Activated effector memory CD4-positive, alpha-beta T cell treated with anti-CD3 and anti-CD28 coated beads, Interleukin-2, amount 50 U/mL, for 16 hours (primary cell): ENCODE data around the gene PAOX.
A peak's percentile ranks its signal among the peaks of the same experiment; 100 is the strongest.

Source experiments
- DNase-seq: peaks from one replicate; pipeline ENCODE4 v3.0.0-alpha.2; 2020

The PAOX gene

DNA sequence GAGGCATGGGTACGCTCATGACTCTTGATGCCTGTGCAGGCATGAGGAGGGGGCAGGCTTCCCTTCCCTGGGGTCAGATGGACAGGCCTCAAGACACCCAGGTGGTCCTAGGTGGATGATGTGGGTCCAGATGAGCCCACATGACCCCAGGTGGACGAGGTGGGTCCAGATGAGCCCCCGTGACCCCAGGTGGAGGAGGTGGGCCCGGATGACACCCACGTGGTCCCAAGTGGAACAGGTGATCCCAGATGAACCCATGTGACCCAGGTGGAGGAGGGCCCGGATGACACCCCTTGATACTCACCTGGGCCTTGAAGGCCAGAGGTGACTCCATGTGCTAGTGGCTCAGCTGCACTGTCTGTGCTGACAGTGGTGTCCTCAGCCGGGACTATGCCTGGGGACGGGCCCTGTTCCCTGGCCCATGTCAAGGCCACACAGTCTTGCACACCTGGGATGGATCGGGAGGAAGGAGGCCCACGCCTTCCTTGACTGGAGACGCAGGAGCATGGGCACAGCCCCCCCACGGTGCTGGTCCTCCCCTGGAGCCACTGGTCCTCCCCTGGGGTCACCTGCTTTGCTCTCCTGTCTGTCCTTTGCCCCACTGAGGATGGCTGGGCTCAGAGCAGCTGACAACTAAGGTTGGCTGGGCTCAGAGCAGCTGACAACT lies 28.6 kb upstream of the PAOX start:
- DNase-seq, result no peak

DNA sequence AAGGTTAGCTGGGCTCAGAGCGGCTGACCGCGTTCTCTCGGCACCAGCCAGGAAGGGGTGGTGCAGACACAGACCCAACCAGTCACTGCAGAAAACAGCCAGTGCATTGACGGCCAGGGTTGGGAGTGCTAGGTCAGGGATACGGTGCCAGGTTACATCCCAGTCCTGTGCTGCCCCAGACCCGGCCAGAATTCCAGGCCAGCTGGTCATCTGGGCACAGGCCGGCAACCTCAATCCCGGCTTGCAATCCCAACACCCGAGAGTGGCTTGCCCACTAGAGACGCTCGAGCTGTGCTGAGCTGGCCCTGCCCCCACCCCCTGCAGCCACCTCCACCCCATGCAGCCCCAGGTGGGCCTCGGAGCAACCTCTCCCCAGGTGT lies 28.1 kb upstream of the PAOX start:
- DNase-seq, result no peak

- no peak for DNase-seq
Measured at GRCh38 chr10:133351408-133352318, 27.4 kb upstream of the PAOX start.

- DNase-seq, result no peak
Measured at GRCh38 chr10:133353202-133353959, 25.7 kb upstream of the PAOX start.

GRCh38 chr10:133353988-133354605 lies 25.0 kb upstream of the PAOX start:
- DNase-seq, result no peak

DNA sequence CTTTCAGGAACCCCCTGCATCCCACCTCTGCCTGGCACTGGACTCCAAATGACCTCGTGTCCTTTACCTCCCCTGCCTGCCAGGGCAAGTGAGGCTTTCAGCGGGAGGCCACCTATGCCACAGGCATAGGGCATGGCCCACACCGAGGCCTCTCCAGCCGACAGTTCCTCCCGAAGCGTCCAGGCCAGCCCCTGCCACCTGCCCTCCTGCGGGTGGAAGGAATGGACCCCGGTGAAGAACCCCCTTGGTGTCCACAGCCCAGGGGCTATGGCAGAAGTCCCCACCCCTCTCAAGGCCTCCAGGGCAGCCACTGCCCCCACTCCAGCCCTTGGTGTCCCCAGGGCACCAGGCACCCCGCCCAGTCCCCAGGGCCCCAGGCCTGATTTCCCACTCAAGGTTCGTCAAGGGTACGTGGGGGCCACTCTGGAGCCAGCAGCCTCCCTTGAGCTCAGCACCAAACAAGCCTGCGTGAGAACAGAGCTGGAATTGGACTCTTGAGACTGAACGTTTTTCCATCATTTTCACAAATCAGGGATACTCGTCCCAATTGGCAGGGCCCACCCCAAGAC lies 24.3 kb upstream of the PAOX start:
- no peak for DNase-seq

DNA sequence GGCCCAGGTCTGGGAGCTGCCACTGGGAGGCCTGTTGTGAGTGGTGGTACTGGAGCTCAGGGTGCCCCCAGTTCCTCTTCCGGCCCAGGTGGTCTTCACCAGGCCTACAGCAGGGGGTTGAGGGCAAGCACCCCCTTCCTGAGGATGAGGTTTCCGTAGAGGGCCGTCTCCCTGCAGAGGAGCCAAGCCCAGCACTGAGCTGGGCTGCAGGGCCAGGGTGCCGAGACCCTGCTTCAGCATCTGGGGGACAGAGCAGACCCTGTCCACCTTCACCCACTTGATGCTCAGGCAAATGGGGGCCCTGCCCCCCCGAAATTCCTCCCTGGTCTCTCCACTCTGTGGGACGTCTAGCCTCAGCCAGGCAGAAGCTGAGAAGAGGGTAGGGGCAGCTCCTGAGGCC lies 23.8 kb upstream of the PAOX start:
- DNase-seq, result no peak

DNA sequence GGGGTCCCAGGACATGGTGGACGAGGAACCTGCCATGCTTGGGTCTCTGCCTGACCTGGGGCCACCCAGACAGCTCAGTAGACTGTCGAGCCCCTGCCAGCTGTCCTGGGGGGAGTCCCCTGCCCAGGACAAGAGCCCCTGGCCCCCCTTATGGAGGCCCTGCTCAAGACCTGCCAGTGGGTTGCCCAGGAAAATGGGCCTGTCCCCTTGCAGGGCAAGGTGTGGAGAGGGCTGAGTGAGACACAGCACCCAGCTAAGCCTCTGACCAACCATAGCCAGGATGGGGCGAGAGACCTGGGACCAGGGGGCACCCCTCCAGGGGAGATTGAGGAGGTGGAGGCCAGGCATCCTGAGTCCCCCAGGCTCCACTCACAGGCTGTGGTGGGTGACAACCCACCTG lies 23.1 kb upstream of the PAOX start:
- DNase-seq, result no peak

DNA sequence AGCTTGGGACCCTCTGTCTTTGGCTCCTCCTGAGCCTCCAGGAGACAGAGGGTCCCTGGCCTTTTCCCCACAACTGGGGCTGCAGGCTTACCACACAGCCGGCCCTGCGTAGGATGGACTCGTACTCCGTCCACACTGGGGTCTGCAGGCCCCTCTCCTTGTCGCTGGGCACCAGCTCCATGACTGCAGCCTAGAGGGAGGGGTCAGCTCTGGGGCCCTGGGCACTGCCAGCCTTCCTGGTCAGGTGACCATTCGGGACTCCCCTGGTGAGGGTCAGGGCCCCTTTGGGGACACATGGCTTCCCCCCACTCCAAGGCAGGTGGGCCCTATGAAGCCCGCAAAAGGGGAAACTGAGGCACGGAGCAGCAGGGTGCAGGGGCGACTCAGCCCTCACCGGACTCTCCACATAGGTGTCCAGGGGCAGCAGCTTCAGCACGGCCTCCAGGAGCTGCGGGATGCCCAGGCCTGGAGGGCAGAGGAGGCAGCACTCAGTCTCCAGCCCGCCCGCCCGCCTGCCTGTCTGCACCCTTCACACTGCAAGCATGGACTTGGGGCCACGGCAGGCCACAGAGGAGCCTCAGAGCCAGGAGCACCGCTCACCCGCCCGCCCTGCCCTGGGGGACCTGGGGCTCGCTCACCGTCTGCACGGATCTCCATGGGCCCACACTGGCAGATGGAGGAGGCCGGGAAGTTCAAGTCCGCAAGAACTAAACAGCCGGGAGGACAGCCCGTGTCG lies 22.3 kb upstream of the PAOX start:
- DNase-seq, result no peak

DNA sequence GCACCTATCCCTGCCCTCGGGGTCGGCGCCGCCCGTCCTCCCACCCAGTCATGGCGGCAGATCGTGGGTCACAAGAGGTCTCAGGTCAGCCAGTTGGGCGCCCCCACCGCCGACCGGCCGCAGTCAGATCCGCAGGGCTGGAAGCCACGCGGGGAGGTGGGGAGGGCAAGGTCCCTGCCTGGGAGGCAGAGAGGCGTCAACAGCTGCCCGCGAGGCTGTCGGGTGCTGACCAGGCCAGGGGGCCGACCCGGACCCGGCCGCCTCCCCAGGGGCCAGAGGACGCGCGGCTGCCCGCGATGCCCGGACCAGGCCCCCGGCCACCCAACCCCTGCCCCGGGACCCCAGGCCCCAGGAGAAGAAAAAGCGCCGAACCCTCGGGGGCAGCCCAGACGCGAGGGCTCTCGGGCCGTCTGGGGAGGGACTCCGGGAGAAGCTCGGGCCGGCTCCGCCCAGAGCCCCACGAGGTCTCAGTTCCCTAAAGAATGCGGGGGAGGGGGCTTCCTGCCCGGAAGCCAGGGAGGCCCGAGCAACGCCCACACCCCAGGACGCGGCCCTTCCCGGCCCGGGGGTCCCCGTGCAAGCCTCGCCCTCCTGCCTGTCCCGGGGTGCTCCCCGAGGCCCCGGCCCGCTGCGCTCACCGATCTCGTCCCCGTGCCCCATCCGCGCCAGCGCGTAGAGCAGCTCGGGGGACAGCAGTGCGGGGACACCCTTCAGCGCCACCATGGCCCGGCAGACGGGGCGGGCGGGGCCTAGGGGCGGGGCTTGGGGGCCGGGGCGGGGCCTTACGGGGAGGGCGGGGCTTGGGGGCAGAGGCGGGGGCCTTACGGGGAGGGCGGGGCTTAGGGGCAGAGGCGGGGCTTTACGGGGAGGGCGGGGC lies 21.5 kb upstream of the PAOX start, which contains the start of gene FUOM:
FUOM (minus strand) TSS at position 735 of the 877 bp plus-strand sequence; CDS start at position 723, 12 bp downstream.
- DNase-seq, result peak; percentile 89

DNA sequence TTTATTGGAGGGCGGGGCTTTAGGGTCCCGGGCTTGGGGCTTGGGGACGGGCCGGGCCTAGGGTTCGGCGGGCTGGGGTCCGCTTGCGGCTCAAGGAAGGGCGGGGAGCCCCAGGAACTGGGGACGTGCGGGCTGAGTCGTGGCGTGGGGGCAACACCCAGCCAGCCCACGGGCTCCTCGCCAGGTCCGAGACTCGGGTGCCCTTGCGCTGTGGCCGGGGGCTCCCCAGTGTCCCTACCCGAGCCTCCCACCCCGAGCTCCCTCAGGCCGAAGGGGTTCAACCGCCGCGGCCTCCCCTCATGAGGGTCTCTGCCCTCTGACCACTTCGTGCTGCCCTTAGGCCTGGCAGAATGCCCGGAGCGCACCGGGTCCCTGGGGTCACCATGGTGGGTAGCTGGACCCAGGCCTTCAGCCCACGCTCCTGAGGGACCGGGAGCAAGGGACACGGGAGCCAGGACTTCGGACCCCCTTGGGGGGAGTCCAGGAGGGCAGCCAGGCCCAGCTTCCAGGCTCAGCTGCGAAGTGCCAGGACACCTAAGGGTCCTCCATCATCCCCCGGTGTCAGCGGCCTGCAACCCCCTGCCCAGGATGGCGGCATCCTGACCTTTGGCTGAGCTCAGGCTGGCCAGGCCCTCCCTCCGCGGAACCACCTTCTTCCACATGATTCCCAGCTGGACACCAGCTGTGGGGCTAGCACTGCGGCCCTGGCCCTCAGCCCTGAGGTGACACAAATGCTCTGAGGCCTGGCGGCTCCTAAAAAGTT lies 20.7 kb upstream of the PAOX start:
- DNase-seq, result no peak

GRCh38 chr10:133358925-133359310 lies 20.1 kb upstream of the PAOX start:
- DNase-seq, result no peak

DNA sequence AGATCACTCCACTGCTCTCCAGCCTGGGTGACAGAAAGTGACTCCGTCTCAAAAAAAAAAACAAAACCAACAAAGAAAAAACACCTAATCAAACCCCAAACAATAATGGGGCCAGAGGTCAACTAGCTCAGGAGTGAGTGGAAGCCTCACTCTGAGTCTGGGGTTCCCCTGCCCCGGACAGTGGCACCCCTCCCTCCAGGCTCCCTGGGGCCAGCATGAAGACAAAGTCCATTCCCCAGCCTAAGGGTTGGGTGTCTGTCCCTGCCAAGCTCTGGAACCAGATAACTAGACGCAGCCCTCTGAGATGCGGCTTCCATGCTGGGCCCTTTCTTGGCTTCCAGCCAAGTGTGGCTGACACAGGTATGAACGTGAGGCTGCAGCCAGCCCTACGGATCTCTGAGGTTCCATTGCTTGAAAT lies 19.5 kb upstream of the PAOX start:
- peak; percentile 75 for DNase-seq

GRCh38 chr10:133359972-133360610 lies 19.0 kb upstream of the PAOX start:
- DNase-seq, result no peak

- DNase-seq, result no peak
Measured at GRCh38 chr10:133361227-133361626, 17.8 kb upstream of the PAOX start.

GRCh38 chr10:133361773-133362441 lies 17.2 kb upstream of the PAOX start:
- DNase-seq, result no peak

DNA sequence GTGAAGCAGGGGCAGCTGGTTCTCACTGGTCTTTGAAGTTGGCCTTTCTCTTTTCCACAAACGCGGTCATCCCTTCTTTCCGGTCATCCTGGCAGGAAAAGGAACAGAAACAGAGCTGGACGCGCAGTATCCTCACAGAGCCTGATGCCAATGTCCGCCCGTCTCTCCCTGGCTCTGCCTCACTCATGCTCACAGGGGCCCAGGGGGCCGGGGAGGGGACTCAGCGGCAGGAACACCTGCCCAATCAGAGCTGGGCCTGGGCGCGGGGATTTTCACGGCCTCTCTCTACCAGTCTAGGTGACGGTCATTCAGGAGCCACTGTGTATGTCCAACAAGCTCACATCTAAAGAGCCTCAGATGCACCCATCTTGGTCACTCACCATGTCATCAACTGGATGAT lies 16.2 kb upstream of the PAOX start:
- no peak for DNase-seq

- DNase-seq, result no peak
Measured at GRCh38 chr10:133364645-133365431, 14.2 kb upstream of the PAOX start.
